ENCODE results near the gene PTK7.
"Not testable (repeated sequence)": the region's sequence is repeated elsewhere in the genome, so short reads cannot be mapped to it uniquely, and the experiment has no call there.

PTK7 gene

DNA sequence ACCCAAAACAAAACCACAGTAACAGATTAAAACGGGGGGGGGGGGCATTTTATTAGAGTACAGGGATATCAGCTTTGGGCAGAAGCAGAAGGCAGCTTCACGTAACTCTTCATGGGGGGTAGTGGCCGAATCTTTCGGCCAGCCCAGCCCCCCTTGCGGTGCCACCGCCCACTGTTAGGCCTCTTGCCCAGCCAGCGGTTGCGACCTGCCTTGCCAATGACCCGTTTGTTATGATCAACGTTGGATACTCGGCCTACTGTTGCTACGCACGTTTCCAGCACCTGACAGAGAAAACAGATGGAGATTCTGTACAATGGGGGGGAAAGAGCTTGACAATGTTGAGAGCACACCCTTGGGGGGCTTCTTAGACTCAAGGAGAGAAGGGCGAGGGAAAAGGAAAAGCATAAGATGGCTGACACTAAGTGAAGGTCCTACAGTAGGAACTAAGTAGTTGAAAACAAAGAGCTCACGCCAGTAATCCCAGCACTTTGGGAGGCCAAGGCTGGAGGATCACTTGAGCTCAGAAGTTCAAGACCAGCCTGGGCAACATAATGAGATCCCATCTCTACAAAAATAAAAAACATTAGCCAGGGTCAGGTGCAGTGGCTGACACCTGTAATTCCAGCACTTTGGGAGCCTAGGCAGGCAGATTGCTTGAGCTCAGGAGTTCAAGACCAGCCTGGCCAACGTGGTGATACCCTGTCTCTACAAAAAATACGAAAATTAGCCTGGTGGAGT, 21.7 kb upstream of the PTK7 start:
- DNase-seq: no peak

DNA sequence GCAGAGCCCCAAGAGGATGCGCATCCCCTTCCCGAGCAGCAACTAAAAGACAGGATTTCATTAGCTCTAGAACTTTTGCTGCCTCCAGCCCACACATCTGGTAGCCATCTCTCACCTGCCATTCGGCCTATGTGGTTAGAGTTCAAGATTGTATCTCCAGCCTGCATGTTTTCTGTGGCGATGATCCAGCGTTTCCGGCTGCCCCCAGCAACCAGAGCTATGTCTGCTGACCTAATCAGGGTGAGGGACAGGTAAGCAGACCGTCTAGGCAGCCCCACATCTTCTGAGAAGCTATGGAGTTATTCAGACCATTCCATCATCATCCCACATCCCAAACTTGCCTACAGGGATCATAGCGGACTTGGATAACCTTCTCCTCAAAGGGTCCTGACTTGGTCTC, 20.1 kb upstream of the PTK7 start:
- DNase-seq: no peak

DNA sequence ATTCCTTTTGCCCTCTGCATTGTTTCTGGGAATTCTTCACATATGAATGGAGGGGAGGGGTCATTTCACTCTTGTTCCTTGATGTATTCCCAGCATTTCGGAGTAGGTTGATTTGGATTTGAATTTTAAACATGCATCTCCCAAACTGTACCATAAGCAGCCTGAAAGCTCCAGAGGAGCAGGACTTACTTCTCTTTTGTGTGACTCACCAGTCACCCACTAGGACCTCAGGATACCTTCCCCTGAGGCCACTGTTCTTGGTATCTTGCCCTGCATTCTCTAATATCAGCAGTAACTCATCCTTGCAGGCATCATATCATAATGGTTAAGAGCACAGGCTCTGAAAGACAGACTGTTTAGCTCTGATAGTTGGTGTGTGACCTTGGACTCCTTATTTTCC, 17.6 kb upstream of the PTK7 start:
- no peak for DNase-seq

DNA sequence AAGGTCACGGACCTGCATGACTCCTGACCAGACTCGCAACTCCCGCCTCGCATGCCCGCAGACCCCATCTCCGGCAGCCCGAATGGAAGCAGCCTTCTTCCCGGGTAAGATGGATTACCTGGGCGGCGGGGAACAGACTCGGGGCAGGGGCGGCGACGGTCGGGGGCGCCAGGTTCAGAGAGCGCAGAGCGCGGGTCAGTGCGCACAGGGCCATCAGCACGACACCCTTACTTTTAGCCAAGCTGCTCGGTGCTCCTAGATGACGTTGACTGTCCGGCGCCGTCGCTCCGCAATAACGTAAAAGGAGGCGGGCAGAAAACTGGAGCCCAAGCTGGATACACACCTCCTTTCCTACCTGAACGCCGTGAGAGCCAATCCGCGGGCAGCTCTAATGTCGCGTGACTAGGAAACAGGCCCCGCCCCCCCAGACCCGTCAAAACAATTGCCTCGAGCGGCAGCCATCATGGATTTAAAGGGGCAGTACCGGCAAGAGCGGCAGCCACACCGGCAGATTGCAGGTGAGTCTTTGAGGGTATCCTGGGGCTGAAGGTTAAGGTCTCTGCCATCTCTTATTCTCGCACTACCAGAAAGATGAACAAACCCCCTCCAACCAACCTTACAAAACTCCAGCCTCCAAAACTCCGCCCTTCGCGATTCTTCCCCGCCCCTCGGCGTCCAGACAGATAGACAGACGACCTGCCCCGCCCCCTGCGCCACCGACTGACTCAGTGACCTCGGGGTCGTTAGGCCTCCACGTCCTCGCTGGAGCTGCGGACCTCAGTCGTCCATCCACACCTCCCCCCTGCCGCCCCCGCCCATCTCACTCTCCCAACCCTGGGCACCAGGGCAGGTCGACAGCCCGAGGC, 16.7 kb upstream of the PTK7 start, which contains the start of the genes KLC4 and MRPL2:
TSS of gene KLC4 (plus strand) at position 464 of the 866 bp plus-strand sequence. CDS start 1,705 bp downstream, outside the sequence.
TSS of gene MRPL2 (minus strand) at position 267 of the 866 bp plus-strand sequence. CDS start at position 214, 53 bp downstream.
- peak; percentile 98 for DNase-seq

DNA sequence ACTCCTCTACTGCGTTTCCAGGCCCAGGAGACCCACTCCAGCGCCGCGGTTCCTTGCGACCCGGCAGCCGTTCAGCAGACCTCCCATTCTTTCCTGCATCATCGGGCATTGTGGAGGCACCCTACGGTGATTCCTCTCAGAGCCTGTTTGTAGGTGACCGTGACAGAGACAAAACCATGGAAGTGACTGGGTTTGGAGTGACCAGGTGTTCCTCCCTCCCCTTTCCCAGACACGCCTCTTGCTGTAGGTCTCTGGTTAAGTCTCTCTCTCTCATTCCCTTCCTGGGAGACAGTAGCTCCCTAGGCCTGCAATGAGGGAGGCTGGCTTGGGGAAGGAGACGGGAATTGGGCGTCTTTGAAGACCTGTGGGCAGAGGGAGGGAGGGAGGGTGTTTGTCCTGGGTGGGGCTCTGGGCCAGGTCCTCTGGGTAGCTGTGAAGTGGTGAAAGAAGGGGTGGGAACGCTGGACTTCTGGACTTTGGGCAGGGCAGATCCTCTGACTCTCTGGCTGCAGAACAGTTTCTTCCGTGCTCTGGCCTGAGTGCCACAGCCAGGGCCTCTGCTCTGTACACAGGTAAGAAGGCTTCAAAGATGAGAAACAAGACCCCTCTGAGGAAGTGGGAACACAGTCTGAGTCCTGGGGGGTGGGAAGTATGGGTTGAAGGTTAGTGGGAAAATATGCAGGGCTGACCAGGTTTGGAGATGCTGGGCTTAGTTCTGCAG, 15.9 kb upstream of the PTK7 start:
- DNase-seq: no peak

DNA sequence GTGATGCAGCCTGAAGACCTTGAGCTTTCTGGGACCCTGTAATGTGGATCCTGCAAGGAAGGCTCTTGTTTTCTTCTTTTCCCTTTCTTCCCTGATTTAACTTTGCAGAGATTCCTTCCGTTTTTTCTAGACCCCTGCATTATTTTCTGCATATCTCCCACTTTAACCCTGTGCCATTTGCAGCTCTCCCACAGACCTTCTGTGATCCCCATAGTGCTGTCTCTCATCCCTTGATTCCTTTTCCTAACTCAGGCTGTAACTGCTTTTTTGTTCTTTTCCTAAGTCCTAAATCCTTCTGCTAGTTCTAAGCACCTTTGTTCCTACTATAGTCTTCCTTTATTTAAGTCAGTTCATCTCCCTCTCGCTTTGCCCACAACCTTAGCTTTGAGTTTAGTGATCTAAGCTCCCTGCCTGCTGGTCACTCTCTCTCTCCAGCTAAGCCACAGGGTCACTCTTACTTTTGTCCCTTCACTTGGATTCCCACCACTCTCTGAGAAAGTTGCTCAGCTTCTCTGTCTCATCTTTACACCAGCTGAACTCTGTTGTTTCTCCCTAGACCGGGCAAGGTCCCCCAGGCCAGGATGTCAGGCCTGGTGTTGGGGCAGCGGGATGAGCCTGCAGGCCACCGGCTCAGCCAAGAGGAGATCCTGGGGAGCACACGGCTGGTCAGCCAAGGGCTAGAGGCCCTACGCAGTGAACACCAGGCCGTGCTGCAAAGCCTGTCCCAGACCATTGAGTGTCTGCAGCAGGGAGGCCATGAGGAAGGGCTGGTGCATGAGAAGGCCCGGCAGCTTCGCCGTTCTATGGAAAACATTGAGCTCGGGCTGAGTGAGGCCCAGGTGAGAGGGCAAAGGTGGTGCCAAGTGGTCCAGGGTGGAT, 15.1 kb upstream of the PTK7 start:
- no peak for DNase-seq

DNA sequence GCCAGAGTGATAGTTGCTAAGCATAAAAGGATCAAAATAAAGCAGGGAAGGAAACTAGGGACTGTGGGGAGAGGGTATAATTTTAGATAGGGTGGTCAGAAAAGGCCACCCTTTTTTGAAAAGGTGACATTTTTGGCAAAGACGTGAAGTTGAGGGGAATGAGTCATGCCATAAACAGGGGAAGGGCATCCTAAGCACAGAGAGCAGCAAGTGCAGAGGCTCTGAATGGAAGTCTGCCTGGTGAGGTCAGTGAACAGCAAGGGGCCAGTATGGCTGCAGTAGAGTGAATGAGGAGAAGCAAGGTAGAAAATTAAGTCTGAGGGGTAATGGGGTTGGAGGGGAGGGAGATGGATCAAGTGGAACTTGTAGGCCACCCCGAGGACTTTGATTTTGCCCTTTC, 14.3 kb upstream of the PTK7 start:
- DNase-seq: no peak

DNA sequence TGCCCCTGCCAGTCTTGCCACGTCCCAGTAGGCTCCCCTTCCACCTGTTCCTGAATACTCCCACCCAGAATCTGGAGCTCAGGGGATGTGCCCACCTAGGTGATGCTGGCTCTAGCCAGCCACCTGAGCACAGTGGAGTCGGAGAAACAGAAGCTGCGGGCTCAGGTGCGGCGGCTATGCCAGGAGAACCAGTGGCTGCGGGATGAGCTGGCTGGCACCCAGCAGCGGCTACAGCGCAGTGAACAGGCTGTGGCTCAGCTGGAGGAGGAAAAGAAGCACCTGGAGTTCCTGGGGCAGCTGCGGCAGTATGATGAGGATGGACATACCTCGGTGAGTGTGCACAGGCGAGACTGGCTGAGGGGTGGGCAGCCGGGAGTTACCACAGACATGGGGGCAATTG, 13.3 kb upstream of the PTK7 start:
- DNase-seq: no peak

DNA sequence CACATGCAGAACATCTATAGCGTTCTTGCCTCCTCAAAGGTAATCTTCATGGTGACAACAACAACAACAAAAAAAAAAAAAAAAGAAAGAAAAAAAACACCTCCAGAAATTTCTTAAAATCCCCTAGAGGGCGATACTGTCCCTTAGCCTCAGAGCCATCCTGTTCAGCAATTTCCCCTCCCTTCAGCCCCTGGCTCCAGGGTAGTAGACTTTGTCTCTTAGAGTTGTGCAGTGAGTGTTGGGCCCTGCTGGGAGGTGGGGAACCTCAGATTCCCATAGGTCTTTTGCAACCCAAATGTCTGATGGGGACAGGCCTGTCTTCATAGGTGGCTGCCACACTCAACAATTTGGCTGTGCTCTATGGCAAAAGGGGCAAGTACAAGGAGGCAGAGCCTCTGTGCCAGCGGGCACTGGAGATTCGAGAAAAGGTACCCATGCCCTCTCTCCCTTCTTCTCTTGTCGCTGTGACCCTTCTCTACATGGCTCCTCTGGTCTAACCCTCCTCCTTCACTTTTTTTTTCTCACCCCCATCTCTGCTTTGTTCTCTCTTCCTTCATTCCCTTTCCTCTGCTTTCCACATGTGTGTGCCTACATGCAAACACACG, 6.0 kb upstream of the PTK7 start:
- DNase-seq: no peak

DNA sequence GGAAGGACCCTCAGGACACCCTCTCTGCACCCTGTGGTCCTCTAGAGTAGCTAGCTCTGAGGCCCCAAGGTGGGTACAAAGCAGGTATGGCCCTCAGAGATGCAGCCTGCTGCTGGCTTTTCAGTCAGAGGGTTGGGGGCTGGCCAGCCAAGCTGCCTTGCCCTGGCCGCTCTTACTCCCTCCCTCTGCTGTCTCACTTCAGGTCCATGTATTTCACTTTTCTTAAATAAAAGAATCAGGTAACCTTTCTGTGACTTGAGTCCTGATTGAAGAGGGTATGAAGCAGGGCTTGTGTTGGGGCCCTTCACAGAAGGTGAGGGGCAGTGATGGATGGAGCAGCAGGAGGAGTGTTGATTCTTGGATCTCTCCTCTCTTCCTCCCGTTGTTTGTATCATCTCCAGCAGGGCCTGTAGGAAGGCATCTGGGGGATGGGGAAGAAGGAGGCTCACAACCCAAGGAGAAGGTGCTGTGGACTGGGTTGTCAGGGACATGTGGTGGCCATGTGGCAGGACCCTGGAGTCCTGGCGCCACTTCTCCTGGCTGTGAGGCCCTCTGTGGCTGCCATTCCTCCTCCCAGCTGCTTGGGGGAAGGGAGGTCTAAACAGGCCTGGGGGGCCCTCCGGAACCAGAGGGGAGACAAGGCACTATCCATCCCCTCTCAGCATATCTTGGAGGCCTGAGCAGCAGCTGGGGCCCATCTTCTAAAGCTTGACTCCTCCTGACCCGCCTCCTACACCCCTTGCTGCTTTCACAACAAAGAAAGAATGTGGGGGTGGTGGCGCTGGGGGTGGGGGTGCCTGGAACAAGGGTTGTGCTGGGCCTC, 1.1 kb upstream of the PTK7 start:
- DNase-seq: no peak

DNA sequence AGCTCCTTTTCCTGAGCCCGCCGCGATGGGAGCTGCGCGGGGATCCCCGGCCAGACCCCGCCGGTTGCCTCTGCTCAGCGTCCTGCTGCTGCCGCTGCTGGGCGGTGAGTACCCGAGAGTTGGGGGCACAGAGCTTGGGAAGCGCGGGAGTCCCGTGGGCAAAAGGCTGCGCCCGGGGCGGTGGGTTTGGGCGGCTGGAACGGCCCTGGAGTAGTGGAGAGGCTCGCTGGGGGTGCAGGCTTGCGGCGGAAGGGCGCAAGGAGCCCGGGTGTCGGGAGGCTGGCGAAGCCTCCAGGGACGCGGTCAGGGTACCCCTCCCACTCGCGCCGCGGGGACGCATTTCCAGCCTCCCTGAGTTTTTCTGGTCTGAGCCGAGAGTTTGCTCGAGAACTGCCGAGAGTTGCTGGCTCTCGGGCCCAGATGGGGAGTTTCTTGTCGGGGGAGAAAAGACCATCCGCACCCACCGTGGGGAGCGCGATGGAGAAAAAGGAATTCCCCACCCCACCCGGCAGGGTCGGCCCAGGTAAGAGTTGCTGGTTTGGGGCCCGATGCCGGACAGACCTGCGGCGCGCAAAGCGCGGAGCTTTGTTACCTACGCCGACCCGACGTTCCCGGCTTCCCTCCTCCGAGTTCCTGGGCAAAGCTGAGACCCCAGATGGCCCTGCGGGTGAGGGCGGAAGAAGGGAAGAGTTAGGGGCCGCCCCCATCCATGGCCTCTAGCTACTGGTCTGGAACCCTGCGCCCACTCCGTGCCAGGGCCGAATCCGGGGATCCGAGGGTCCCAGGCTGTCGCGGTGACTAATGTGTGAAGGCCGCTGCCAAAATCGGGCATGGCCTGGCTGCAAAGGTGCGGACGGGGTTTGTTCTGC, 584 bp downstream of the PTK7 start:
- no peak for DNase-seq

DNA sequence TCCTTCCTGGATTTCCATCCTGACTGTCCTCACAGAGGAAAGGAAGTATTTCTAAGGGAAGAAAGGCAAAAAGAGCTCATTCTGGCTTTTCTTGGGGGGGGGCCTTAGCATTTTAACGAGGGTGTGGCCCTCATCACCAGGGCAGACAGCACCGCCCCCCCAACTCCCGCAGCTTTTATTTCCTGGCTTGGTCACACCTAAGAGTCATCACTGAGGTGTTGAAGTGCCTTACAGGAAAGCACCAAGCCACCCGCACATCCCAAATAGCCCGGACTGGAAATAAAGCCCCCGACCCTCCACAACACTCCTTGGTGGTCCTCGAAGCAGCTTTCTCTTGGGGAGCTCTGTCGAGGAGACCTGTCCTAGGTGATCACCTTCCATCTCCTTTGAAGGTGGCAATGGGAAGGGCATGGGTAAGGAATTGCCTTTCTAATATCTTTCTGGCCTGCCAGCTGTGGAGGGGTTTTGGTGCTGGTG, 1.3 kb downstream of the PTK7 start:
- DNase-seq: no peak

DNA sequence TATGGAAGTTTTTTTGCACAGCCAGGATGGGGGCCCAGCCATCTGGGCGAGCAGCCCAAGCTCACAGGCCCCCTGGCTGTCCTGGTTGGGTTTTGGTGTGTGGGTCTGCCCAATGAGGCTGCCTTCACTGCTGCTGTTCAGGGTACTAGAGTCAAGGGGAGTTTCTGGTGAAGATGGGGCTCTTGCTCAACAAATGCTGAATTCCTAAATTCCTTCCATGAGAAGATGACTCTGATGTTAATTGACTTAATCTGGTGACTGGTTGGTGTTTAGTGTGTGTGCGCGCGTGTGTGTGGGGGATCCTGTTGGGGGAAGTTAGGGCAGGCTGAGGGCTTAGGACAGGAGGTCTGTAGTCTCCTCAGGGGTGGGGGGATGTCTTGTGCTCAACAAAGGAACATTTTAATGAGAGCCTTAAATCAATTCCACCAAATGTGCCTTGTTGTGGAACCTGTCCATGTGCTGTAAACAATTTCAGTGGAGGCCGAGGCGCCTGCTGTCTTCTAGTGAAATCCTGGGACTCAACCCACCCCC, 1.9 kb downstream of the PTK7 start:
- DNase-seq: no peak

DNA sequence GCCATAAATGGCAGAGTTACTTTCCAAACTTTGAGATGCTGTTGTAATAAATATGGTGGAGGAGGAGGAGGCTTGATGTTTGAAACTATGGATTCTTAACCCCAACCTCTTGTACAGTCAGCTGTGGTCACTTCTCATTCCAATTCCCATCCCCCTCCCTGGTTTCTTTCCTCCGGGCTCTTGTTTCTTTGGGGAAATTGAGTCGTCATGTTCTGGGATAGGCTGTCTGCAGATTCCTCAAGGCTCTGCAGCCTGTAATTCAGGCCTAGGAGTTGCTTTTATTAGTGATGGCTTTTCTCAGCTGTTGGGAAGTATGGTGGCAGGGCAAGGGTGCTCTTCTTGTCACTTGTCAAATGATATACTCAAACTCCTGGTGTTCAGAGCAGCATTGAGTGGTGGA, 2.6 kb downstream of the PTK7 start:
- DNase-seq: no peak

DNA sequence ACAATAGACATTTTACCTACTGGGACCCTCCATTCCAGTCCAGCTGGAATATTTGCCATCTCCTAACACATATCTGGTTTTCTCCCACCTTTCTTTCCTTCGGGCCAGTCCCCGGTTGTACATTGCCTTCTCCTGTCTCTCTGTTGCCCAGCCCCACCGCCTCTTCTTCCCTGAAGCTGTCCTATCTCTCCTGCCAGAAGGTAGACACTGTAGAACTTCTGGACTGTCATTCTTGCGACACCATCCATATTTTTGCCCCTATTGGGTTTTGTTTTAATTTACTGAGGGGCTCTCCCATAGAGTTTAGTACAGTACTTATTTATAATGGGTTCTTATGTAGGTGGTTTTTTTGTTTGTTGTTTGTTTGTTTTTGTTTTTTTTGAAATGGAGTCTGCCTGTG, 4.9 kb downstream of the PTK7 start:
- DNase-seq: no peak

DNA sequence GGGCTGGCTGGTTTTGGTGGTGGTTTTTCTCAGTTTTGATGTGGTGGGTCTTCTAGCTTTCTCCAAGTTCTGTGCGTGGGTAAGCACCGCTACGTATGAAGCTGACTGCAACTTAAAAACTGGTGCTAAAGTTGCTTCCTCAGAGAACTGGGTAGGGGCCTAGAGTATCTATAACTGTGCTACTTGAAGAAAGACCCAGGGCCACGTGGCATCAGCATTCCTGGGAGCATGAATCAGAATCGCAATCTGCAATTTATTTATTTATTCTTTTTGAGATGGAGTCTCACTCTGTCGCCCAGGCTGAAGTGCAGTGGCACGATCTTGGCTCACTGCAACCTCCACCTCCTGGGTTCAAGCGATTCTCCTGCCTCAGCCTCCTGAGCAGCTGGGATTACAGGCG, 5.8 kb downstream of the PTK7 start:
- DNase-seq: not testable (repeated sequence)

DNA sequence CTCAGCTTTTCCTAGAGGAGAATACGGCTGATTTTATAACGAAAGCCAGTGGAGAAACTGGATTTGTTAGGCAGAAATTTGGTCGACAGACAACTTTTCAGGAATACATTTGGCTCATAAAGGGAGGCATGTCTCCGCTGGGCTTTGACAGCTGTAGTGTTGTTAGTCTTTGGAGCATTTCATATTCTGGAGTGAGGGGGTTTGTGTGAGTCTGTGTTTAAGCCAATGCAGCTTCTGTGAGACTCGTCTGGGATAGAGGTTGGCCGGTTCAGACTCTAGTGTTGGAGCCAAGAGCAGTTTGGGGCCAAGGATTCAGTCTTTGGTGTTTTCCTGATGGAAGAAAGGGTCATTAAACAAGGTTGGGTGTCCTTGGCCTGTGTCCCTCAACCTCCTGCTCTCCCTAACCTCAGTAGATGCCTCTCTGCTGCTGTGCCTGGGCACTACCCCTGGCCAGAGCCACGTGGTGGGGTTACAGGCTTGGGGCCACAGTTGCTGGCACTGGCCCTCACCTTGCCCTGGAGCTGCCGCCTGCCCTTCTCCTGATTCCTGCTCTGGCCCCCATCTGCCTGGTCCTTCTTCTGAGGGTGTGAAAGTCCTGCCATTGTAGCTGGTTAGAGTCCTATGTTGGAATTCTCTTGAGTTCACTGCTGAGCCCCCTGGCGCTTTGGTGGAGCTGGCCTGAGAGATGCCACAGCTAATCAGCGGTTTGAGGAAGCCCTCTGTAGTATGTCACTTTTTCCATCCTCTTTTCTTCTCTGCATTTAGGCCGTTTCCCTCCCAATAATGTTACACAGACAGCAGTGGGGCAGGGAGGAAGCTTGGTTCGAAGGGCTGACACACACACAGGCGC, 6.9 kb downstream of the PTK7 start:
- no peak for DNase-seq

DNA sequence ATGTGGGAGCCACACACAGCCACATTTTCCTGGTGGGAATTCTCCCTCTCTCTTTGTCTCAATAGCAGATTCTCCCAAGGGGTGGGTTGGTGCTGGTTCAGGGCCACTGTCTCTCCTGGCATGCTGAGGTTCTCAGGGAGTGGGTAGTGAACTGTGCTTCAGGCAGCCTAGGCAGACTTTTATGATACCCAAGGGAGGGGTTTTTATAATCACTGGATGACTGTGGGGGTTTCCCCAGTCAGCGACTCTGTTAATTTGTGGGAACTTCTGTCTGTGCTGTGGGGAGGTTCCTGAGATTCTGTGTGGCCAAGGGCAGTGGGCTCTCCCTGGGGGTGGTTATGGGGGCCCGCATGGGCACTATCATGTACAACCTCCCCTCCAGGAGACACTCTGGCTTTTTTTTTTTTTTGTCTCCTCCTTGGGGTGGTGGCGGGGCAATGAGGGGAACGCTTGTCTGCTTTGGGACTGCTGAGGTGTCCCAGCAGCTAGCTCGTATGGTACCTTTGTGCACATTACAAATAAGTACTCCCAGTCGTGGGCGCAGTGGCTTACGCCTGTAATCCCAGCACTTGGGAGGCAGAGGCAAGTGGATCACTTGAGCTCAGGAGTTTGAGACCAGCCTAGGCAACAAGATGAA, 10.0 kb downstream of the PTK7 start:
- DNase-seq: no peak

Data from stimulated activated CD4-positive, alpha-beta T cell treated with anti-CD3 and anti-CD28 coated beads, Interleukin-1b, Interleukin-23, amount 100 ng/mL, for 48 hours (primary cell).